ENCODE results near the gene SMIM38. TPM values are rescaled to one million over a fixed set of nuclear protein-coding genes. Genes with fewer than 3 reads are reported as not detected.

SMIM38 gene
- total and polyA plus RNA-seq, 4 donors: 0.08 to 1.3 (median 0.43) TPM

GRCh38 chr11:69169479-69169878, 13.7 kb downstream of the SMIM38 start:
- TF ChIP-seq CTCF (IDR thresholded peaks at IDR 0.05; ENCODE audit: control extremely low read depth, extremely low read depth): no peak
- DNase-seq (no peak), ATAC-seq (ENCODE audit: insufficient read depth, low FRiP score) (no peak)
- Histone ChIP-seq H3K27me3 (ENCODE audit: control insufficient read depth in 3 of 3, insufficient read depth in 3 of 3, low read length in 2 of 3) (no peaks in the 10 kb centered on the region), H3K27ac (ENCODE audit: low read depth in 1 of 2, low read length in 1 of 2) (no peak overlapping the region), H3K9ac (ENCODE audit: insufficient read depth in 1 of 2, low read length in 2 of 2) (no peak overlapping the region), H3K9me3 (ENCODE audit: control insufficient read depth in 4 of 4, insufficient read depth in 3 of 4, low read length in 3 of 4) (peaks cover 0 to 2% (median under 1%) of the 10 kb centered on the region in 4 donors), H3K36me3 (ENCODE audit: control insufficient read depth in 4 of 4, insufficient read depth in 4 of 4, low read length in 4 of 4) (no peaks in the 10 kb centered on the region), H3K4me3 (no peak overlapping the region), H3K4me1 (ENCODE audit: control insufficient read depth in 5 of 5, insufficient read depth in 5 of 5, low read length in 5 of 5) (peaks cover 0 to 14% (median 4%) of the 10 kb centered on the region in 5 donors)
- 95 to 97% methylated on average over 3 of the region's 3 CpGs for WGBS, 2 donors

GRCh38 chr11:69170704-69171103, 15.0 kb downstream of the SMIM38 start:
- Histone ChIP-seq H3K9me3 (ENCODE audit: control insufficient read depth in 4 of 4, insufficient read depth in 3 of 4, low read length in 3 of 4) (peaks cover 0 to 11% (median 2%) of the 10 kb centered on the region in 4 donors), H3K9ac (ENCODE audit: insufficient read depth in 1 of 2, low read length in 2 of 2) (no peak overlapping the region), H3K4me1 (ENCODE audit: control insufficient read depth in 5 of 5, insufficient read depth in 5 of 5, low read length in 5 of 5) (peaks cover 0 to 18% (median 6%) of the 10 kb centered on the region in 5 donors), H3K27me3 (ENCODE audit: control insufficient read depth in 3 of 3, insufficient read depth in 3 of 3, low read length in 2 of 3) (no peaks in the 10 kb centered on the region), H3K36me3 (ENCODE audit: control insufficient read depth in 4 of 4, insufficient read depth in 4 of 4, low read length in 4 of 4) (no peaks in the 10 kb centered on the region), H3K4me3 (no peak overlapping the region), H3K27ac (ENCODE audit: low read depth in 1 of 2, low read length in 1 of 2) (no peak overlapping the region)
- DNase-seq (no peak), ATAC-seq (ENCODE audit: insufficient read depth, low FRiP score) (no peak)
- 91 to 96% methylated on average over 6 of the region's 6 CpGs for WGBS, 2 donors
- TF ChIP-seq CTCF (IDR thresholded peaks at IDR 0.05; ENCODE audit: control extremely low read depth, extremely low read depth): no peak

- H3K4me1 ChIP-seq (ENCODE audit: control insufficient read depth in 5 of 5, insufficient read depth in 5 of 5, low read length in 5 of 5): peaks cover 0 to 18% (median 6%) of the 10 kb centered on the region in 5 donors
- DNase-seq (no peak), ATAC-seq (ENCODE audit: insufficient read depth, low FRiP score) (no peak)
- no peak for TF ChIP-seq CTCF (IDR thresholded peaks at IDR 0.05; ENCODE audit: control extremely low read depth, extremely low read depth)
- H3K4me3 ChIP-seq: no peak overlapping the region
- H3K9ac ChIP-seq (ENCODE audit: insufficient read depth in 1 of 2, low read length in 2 of 2): no peak overlapping the region
- H3K27me3 ChIP-seq (ENCODE audit: control insufficient read depth in 3 of 3, insufficient read depth in 3 of 3, low read length in 2 of 3): no peaks in the 10 kb centered on the region
- H3K27ac ChIP-seq (ENCODE audit: low read depth in 1 of 2, low read length in 1 of 2): no peak overlapping the region
- 88 to 91% methylated on average over 6 of the region's 6 CpGs for WGBS, 2 donors
- H3K36me3 ChIP-seq (ENCODE audit: control insufficient read depth in 4 of 4, insufficient read depth in 4 of 4, low read length in 4 of 4): no peaks in the 10 kb centered on the region
- H3K9me3 ChIP-seq (ENCODE audit: control insufficient read depth in 4 of 4, insufficient read depth in 3 of 4, low read length in 3 of 4): peaks cover 0 to 12% (median 2%) of the 10 kb centered on the region in 4 donors
These were observed 15.9 kb downstream of the SMIM38 start for GRCh38 chr11:69171476-69172240.
